ENCODE results near the gene KMO. TPM values are rescaled to one million over a fixed set of nuclear protein-coding genes. Genes with fewer than 3 reads are reported as not detected.

Gene KMO
- total and polyA plus RNA-seq, 2 experiments from 2014 or later: 0.05 TPM; not detected in 1

- no peaks in the 10 kb centered on the region for H3K79me2 ChIP-seq (replicated peaks; ENCODE audit: insufficient read depth)
- H3K27ac Mint-ChIP-seq: no peak overlapping the region
- no peaks in the 10 kb centered on the region for H3K9me2 ChIP-seq (ENCODE audit: insufficient read depth)
- H3K4me3 ChIP-seq: no peak overlapping the region
- H2AFZ ChIP-seq: no peak overlapping the region
- peaks cover 33% of the 10 kb centered on the region for H3K36me3 ChIP-seq (ENCODE audit: insufficient read depth)
- no peak for TF ChIP-seq REST (IDR thresholded peaks at IDR 0.05; ENCODE audit: unreplicated experiment)
- TF ChIP-seq NANOG (IDR thresholded peaks at IDR 0.05; ENCODE audit: borderline replicate concordance): no peak
- TF ChIP-seq ZNF331 (CRISPR knock-in tag; IDR thresholded peaks at IDR 0.05; ENCODE audit: low read depth): no peak
- no peak for TF ChIP-seq POLR2AphosphoS5 (IDR thresholded peaks at IDR 0.05; ENCODE audit: low read depth)
- no peak for TF ChIP-seq EZH2 (IDR thresholded peaks at IDR 0.05; ENCODE audit: low read depth, unreplicated experiment)
- TF ChIP-seq EZH2phosphoT487 (IDR thresholded peaks at IDR 0.05; ENCODE audit: unreplicated experiment): no peak
- no peak for TF ChIP-seq ZNF114 (CRISPR knock-in tag; IDR thresholded peaks at IDR 0.05)
- TF ChIP-seq CTCF (conservative IDR thresholded peaks at IDR 0.05; ENCODE audit: low read depth in 2 of 2): no peak
- no peak for TF ChIP-seq JUNB (IDR thresholded peaks at IDR 0.05; ENCODE audit: unreplicated experiment)
- TF ChIP-seq ETS1 (IDR thresholded peaks at IDR 0.05): no peak
- TF ChIP-seq ZNF462 (CRISPR knock-in tag; IDR thresholded peaks at IDR 0.05): no peak
- no peak for TF ChIP-seq STAT1 (IDR thresholded peaks at IDR 0.05; ENCODE audit: unreplicated experiment)
- no peak for TF ChIP-seq CREB1 (CRISPR knock-in tag; IDR thresholded peaks at IDR 0.05; ENCODE audit: low read depth)
- H3K27ac ChIP-seq (ENCODE audit: low read depth): no peak overlapping the region
- H3K4me2 ChIP-seq: no peak overlapping the region
- H3K4me3 Mint-ChIP-seq: no peak overlapping the region
- no peaks in the 10 kb centered on the region for H4K20me1 ChIP-seq (replicated peaks; ENCODE audit: insufficient read depth)
- no peaks in the 10 kb centered on the region for H3F3A ChIP-seq (replicated peaks; ENCODE audit: low read depth)
- no peak for DNase-seq (ENCODE audit: low spot score)
- H3K9me3 Mint-ChIP-seq: no peaks in the 10 kb centered on the region
- no peaks in the 10 kb centered on the region for H3K27me3 Mint-ChIP-seq (ENCODE audit: insufficient read depth, low read depth, poor library complexity)
- H3K36me3 Mint-ChIP-seq (ENCODE audit: low read depth): peaks cover 63% of the 10 kb centered on the region
- no peak for ATAC-seq
- H3K4me1 ChIP-seq (ENCODE audit: insufficient read depth): no peaks in the 10 kb centered on the region
- H3K4me1 Mint-ChIP-seq: no peaks in the 10 kb centered on the region
- H3K27me3 ChIP-seq (ENCODE audit: insufficient read depth): no peaks in the 10 kb centered on the region
Observed at GRCh38 chr1:241507189-241507863, 24.9 kb upstream of the KMO start.

Measured in GM23338 (cell line).